Mononuclear cell (primary cell): ENCODE data around the gene SGCE. TPM values are rescaled to one million over a fixed set of nuclear protein-coding genes. Genes with fewer than 3 reads are reported as not detected.
A peak's percentile ranks its signal among the peaks of the same experiment; 100 is the strongest.

ENCODE experiments used
- H3K27me3 ChIP-seq: 2 replicates; pipeline ENCODE4 v1.6.0; 2011; ENCODE audit warnings: low read length, control low read depth; ENCODE audit not compliant: insufficient read depth
- H3K4me1 ChIP-seq: 2 replicates; pipeline ENCODE4 v1.5.1; 2011; ENCODE audit warnings: mild to moderate bottlenecking, low read length, control low read depth; ENCODE audit not compliant: insufficient read depth
- H3K4me3 ChIP-seq: 2 replicates; pipeline ENCODE4 v1.5.1; 2011; ENCODE audit warnings: mild to moderate bottlenecking, low read length, moderate library complexity
- H3K9me3 ChIP-seq: 2 replicates; pipeline ENCODE4 v1.5.1; 2011; ENCODE audit warnings: low read depth, mild to moderate bottlenecking, control low read depth, low read length
- total RNA-seq: library from RNA; depleted of rRNA; stranded (reverse); fragments of >200 nt; gene quantifications from one replicate; pipeline ENCODE4 v1.2.3, GENCODE V29; 2012

The SGCE gene
- total RNA-seq, 1 donor = 4.6 TPM

- H3K9me3 ChIP-seq = no peaks in the 10 kb centered on the region
- H3K4me1 ChIP-seq = no peaks in the 10 kb centered on the region
- no peak overlapping the region for H3K4me3 ChIP-seq
- H3K27me3 ChIP-seq = no peaks in the 10 kb centered on the region
Observed at GRCh38 chr7:94669773-94670495, 14.0 kb upstream of the SGCE start.

GRCh38 chr7:94666879-94667587, 11.1 kb upstream of the SGCE start:
- H3K27me3 ChIP-seq = no peaks in the 10 kb centered on the region
- H3K4me1 ChIP-seq = no peaks in the 10 kb centered on the region
- H3K4me3 ChIP-seq = no peak overlapping the region
- H3K9me3 ChIP-seq = no peaks in the 10 kb centered on the region

- Histone ChIP-seq H3K27me3 (no peaks in the 10 kb centered on the region), H3K4me3 (no peak overlapping the region), H3K9me3 (no peaks in the 10 kb centered on the region), H3K4me1 (no peaks in the 10 kb centered on the region)
Observed at GRCh38 chr7:94665426-94665825, 9.5 kb upstream of the SGCE start.

GRCh38 chr7:94664023-94664422, 8.1 kb upstream of the SGCE start:
- Histone ChIP-seq H3K9me3 (no peaks in the 10 kb centered on the region), H3K4me3 (no peak overlapping the region), H3K27me3 (no peaks in the 10 kb centered on the region), H3K4me1 (no peaks in the 10 kb centered on the region)

- Histone ChIP-seq H3K27me3 (no peaks in the 10 kb centered on the region), H3K9me3 (no peaks in the 10 kb centered on the region), H3K4me3 (no peak overlapping the region), H3K4me1 (no peaks in the 10 kb centered on the region)
Observed at GRCh38 chr7:94662548-94662947, 6.6 kb upstream of the SGCE start.

GRCh38 chr7:94660006-94660405, 4.1 kb upstream of the SGCE start:
- H3K4me1 ChIP-seq = peaks cover 22% of the 10 kb centered on the region
- H3K27me3 ChIP-seq = peaks cover 15% of the 10 kb centered on the region
- no peaks in the 10 kb centered on the region for H3K9me3 ChIP-seq
- H3K4me3 ChIP-seq = no peak overlapping the region

GRCh38 chr7:94658826-94659225, 2.9 kb upstream of the SGCE start:
- H3K4me3 ChIP-seq = no peak overlapping the region
- H3K4me1 ChIP-seq = peaks cover 26% of the 10 kb centered on the region
- no peaks in the 10 kb centered on the region for H3K9me3 ChIP-seq
- H3K27me3 ChIP-seq = peaks cover 27% of the 10 kb centered on the region

- H3K4me1 ChIP-seq = peaks cover 26% of the 10 kb centered on the region
- peak overlapping the region; percentile 10 for H3K4me3 ChIP-seq
- no peaks in the 10 kb centered on the region for H3K9me3 ChIP-seq
- H3K27me3 ChIP-seq = peaks cover 34% of the 10 kb centered on the region
Observed at GRCh38 chr7:94657771-94658693, 2.1 kb upstream of the SGCE start.

- peak overlapping the region; percentile 21 for H3K4me3 ChIP-seq
Observed at GRCh38 chr7:94656925-94657731, 1.2 kb upstream of the SGCE start.

GRCh38 chr7:94656658-94656924, 658 bp upstream of the SGCE start:
- Histone ChIP-seq H3K27me3 (peaks cover 48% of the 10 kb centered on the region), H3K4me3 (no peak overlapping the region), H3K4me1 (peaks cover 26% of the 10 kb centered on the region), H3K9me3 (no peaks in the 10 kb centered on the region)

More at GRCh38 chr7:94656925-94657731, 1.2 kb upstream of the SGCE start:
- Histone ChIP-seq H3K27me3 (peaks cover 43% of the 10 kb centered on the region), H3K9me3 (no peaks in the 10 kb centered on the region), H3K4me1 (peaks cover 26% of the 10 kb centered on the region)

- Histone ChIP-seq H3K27me3 (peaks cover 60% of the 10 kb centered on the region), H3K9me3 (no peaks in the 10 kb centered on the region), H3K4me1 (peaks cover 26% of the 10 kb centered on the region), H3K4me3 (peak overlapping the region; percentile 25)
Observed at GRCh38 chr7:94655126-94655847, 646 bp downstream of the SGCE start.

GRCh38 chr7:94654783-94655125, 1.2 kb downstream of the SGCE start:
- Histone ChIP-seq H3K9me3 (no peaks in the 10 kb centered on the region), H3K4me3 (peak overlapping the region; percentile 25), H3K27me3 (peaks cover 65% of the 10 kb centered on the region), H3K4me1 (peaks cover 26% of the 10 kb centered on the region)

GRCh38 chr7:94650147-94651051, 5.5 kb downstream of the SGCE start:
- Histone ChIP-seq H3K9me3 (no peaks in the 10 kb centered on the region), H3K4me1 (peaks cover 8% of the 10 kb centered on the region), H3K4me3 (no peak overlapping the region), H3K27me3 (peaks cover 72% of the 10 kb centered on the region)
